ENCODE measurements around the gene OR52K1.
"Not testable (repeated sequence)": the region's sequence is repeated elsewhere in the genome, so short reads cannot be mapped to it uniquely, and the experiment has no call there.

The OR52K1 gene

GRCh38 chr11:4508886-4509285 is 26.4 kb downstream of the OR52K1 start:
- DNase-seq (ENCODE audit: low read depth) = no peak
- TF ChIP-seq CTCF (IDR thresholded peaks at IDR 0.05; ENCODE audit: low read length, missing control alignments) = no peak
- H3K4me3 ChIP-seq (replicated peaks; ENCODE audit: low read depth, low read length) = no peak overlapping the region

- no peak for DNase-seq (ENCODE audit: low read depth)
- no peak overlapping the region for H3K4me3 ChIP-seq (replicated peaks; ENCODE audit: low read depth, low read length)
- no peak for TF ChIP-seq CTCF (IDR thresholded peaks at IDR 0.05; ENCODE audit: low read length, missing control alignments)
These were observed 29.1 kb downstream of the OR52K1 start for GRCh38 chr11:4511282-4512245.

- H3K4me3 ChIP-seq (replicated peaks; ENCODE audit: low read depth, low read length) = no peak overlapping the region
- DNase-seq (ENCODE audit: low read depth) = no peak
- no peak for TF ChIP-seq CTCF (IDR thresholded peaks at IDR 0.05; ENCODE audit: low read length, missing control alignments)
These were observed 31.8 kb downstream of the OR52K1 start for GRCh38 chr11:4514196-4514595.

GRCh38 chr11:4522339-4522738 is 39.9 kb downstream of the OR52K1 start:
- TF ChIP-seq CTCF (IDR thresholded peaks at IDR 0.05; ENCODE audit: low read length, missing control alignments) = no peak
- DNase-seq (ENCODE audit: low read depth) = no peak
- H3K4me3 ChIP-seq (replicated peaks; ENCODE audit: low read depth, low read length) = no peak overlapping the region

- H3K4me3 ChIP-seq (replicated peaks; ENCODE audit: low read depth, low read length) = no peak overlapping the region
- no peak for TF ChIP-seq CTCF (IDR thresholded peaks at IDR 0.05; ENCODE audit: low read length, missing control alignments)
- DNase-seq (ENCODE audit: low read depth) = no peak
These were observed 40.3 kb downstream of the OR52K1 start for GRCh38 chr11:4522752-4523151.

- TF ChIP-seq CTCF (IDR thresholded peaks at IDR 0.05; ENCODE audit: low read length, missing control alignments) = no peak
- H3K4me3 ChIP-seq (replicated peaks; ENCODE audit: low read depth, low read length) = no peak overlapping the region
- no peak for DNase-seq (ENCODE audit: low read depth)
These were observed 41.2 kb downstream of the OR52K1 start for GRCh38 chr11:4523666-4524065.

- TF ChIP-seq CTCF (IDR thresholded peaks at IDR 0.05; ENCODE audit: low read length, missing control alignments) = no peak
- H3K4me3 ChIP-seq (replicated peaks; ENCODE audit: low read depth, low read length) = no peak overlapping the region
- DNase-seq (ENCODE audit: low read depth) = no peak
These were observed 45.5 kb downstream of the OR52K1 start for GRCh38 chr11:4527926-4528325.

GRCh38 chr11:4531686-4532085 is 49.2 kb downstream of the OR52K1 start:
- DNase-seq (ENCODE audit: low read depth); H3K4me3 ChIP-seq (replicated peaks; ENCODE audit: low read depth, low read length): not testable (repeated sequence)
